KMS-11 (cell line): ENCODE results near the gene CDCA7L.

ENCODE experiments used
- H2AFZ ChIP-seq: fragments of 200-600 bp; sonication (generic); 2 replicates; pipeline ENCODE4 v1.6.1; 2016; ENCODE audit warnings: antibody characterized with exemption, mixed run types, low read depth
- H3K27ac ChIP-seq: fragments of 200-600 bp; sonication (generic); 2 replicates; pipeline ENCODE4 v1.6.1; 2016; ENCODE audit warnings: mild to moderate bottlenecking, mixed run types
- H3K27me3 ChIP-seq: fragments of 200-600 bp; sonication (generic); 2 replicates; pipeline ENCODE4 v1.6.1; 2017; ENCODE audit warnings: mild to moderate bottlenecking, low read depth, mixed run types, moderate library complexity; ENCODE audit not compliant: insufficient read depth
- H3K36me3 ChIP-seq: fragments of 200-600 bp; sonication (generic); 2 replicates; pipeline ENCODE4 v1.6.1; 2017; ENCODE audit warnings: mild to moderate bottlenecking, mixed run types; ENCODE audit not compliant: insufficient read depth
- H3K4me1 ChIP-seq: fragments of 200-600 bp; sonication (generic); 2 replicates; pipeline ENCODE4 v1.6.1; 2016; ENCODE audit warnings: mild to moderate bottlenecking, low read depth, mixed run types; ENCODE audit not compliant: poor library complexity, severe bottlenecking
- H3K4me2 ChIP-seq: fragments of 200-600 bp; sonication (generic); 2 replicates; pipeline ENCODE4 v1.7.0; 2016; ENCODE audit warnings: mild to moderate bottlenecking, mixed run types
- H3K4me3 ChIP-seq: fragments of 200-600 bp; sonication (generic); IDR thresholded peaks from 2 replicates; pipeline ENCODE4 v1.6.1; 2017; ENCODE audit warnings: low read depth, low read length, mixed read lengths; ENCODE audit not compliant: insufficient read depth
- H3K79me2 ChIP-seq: fragments of 200-600 bp; sonication (generic); 2 replicates; pipeline ENCODE4 v1.6.1; 2016; ENCODE audit warnings: low read depth, mixed run types; ENCODE audit not compliant: insufficient read depth
- H3K9ac ChIP-seq: fragments of 200-600 bp; sonication (generic); 2 replicates; pipeline ENCODE4 v1.6.1; 2016; ENCODE audit warnings: mild to moderate bottlenecking, mixed run types
- H4K20me1 ChIP-seq: fragments of 200-600 bp; sonication (generic); 2 replicates; pipeline ENCODE4 v1.6.1; 2016; ENCODE audit warnings: mild to moderate bottlenecking, mixed run types; ENCODE audit not compliant: insufficient read depth
- CTCF ChIP-seq: fragments of 200-600 bp; sonication (generic); conservative IDR thresholded peaks from 2 replicates; pipeline ENCODE4 v1.6.1; 2017; ENCODE audit warnings: low read depth, mild to moderate bottlenecking, antibody characterized with exemption, low read length, moderate library complexity, mixed read lengths

CDCA7L gene

GRCh38 chr7:21960922-21961321 lies 15.2 kb upstream of the CDCA7L start:
- Histone ChIP-seq H3K27ac (no peak overlapping the region), H3K4me1 (no peaks in the 10 kb centered on the region), H3K27me3 (no peaks in the 10 kb centered on the region), H2AFZ (no peak overlapping the region), H3K4me2 (no peak overlapping the region), H3K79me2 (no peaks in the 10 kb centered on the region), H3K9ac (no peak overlapping the region), H3K36me3 (no peaks in the 10 kb centered on the region), H3K4me3 (no peak overlapping the region), H4K20me1 (no peaks in the 10 kb centered on the region)
- TF ChIP-seq CTCF = no peak

- no peak for TF ChIP-seq CTCF
- no peaks in the 10 kb centered on the region for H3K27me3 ChIP-seq
- H3K4me1 ChIP-seq = no peaks in the 10 kb centered on the region
- no peak overlapping the region for H2AFZ ChIP-seq
- H3K36me3 ChIP-seq = no peaks in the 10 kb centered on the region
- H4K20me1 ChIP-seq = no peaks in the 10 kb centered on the region
- H3K79me2 ChIP-seq = no peaks in the 10 kb centered on the region
- no peak overlapping the region for H3K4me2 ChIP-seq
- H3K4me3 ChIP-seq = no peak overlapping the region
- H3K27ac ChIP-seq = no peak overlapping the region
- no peak overlapping the region for H3K9ac ChIP-seq
These were observed 13.7 kb upstream of the CDCA7L start for GRCh38 chr7:21959387-21959776.

GRCh38 chr7:21953781-21954180 lies 8.1 kb upstream of the CDCA7L start:
- Histone ChIP-seq H4K20me1 (no peaks in the 10 kb centered on the region), H3K36me3 (no peaks in the 10 kb centered on the region)

DNA sequence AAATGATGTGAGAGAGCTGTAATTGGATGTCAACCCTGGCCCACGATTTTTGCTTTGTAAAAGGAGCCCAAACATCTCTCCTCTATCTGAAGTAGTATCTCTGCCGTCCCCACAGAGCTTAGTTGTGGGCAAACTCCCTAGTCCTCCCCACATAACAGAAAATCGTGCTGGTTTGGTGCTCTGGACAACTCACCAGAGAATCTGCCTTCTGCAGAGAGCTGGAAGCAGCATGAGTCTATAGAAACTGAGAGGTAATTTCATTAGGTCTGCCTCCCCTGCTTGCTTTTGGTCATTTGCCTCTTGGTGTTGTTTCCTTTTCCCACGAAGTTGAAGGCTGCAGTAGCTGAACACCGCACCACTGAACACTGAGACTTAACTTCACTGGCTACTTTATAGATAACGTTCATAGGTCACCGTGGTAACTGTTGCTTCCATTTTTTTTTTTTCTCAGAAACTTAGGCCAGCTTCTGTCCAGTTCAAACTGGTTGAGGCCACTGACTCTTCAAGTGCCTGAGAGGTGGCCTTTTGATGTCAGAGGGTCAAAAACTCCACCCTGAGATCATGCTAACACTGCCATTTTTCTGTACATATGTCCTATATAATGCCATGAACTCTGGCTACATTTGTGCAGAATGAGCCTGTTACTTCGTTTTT lies 3.3 kb upstream of the CDCA7L start:
- no peaks in the 10 kb centered on the region for H3K27me3 ChIP-seq
- H3K36me3 ChIP-seq = no peaks in the 10 kb centered on the region
- no peak overlapping the region for H3K27ac ChIP-seq
- H2AFZ ChIP-seq = no peak overlapping the region
- peaks cover 7% of the 10 kb centered on the region; the same call in 1 of the 2 replicates for H3K79me2 ChIP-seq
- no peak overlapping the region for H3K4me3 ChIP-seq
- TF ChIP-seq CTCF = no peak
- H3K4me2 ChIP-seq = no peak overlapping the region
- H3K4me1 ChIP-seq = peaks cover 28% of the 10 kb centered on the region
- no peaks in the 10 kb centered on the region for H4K20me1 ChIP-seq
- H3K9ac ChIP-seq = no peak overlapping the region

More at GRCh38 chr7:21953781-21954180, 8.1 kb upstream of the CDCA7L start:
- Histone ChIP-seq H3K79me2 (no peaks in the 10 kb centered on the region), H3K4me1 (peaks cover under 1% of the 10 kb centered on the region), H3K4me2 (no peak overlapping the region), H3K4me3 (no peak overlapping the region), H3K27me3 (no peaks in the 10 kb centered on the region), H3K9ac (no peak overlapping the region), H2AFZ (no peak overlapping the region), H3K27ac (no peak overlapping the region)
- TF ChIP-seq CTCF = no peak
